ENCODE data around the gene IRF9.

Gene IRF9

GRCh38 chr14:24132976-24133375 lies 28.1 kb upstream of the IRF9 start:
- no peak overlapping the region for H3K4me2 ChIP-seq (ENCODE audit: low read depth, low read length)
- no peak overlapping the region for H3K9ac ChIP-seq (ENCODE audit: low read length)
- no peaks in the 10 kb centered on the region for H4K20me1 ChIP-seq (ENCODE audit: insufficient read depth, low read length)
- H3K9me3 ChIP-seq (replicated peaks; ENCODE audit: insufficient read depth, low read length), result no peaks in the 10 kb centered on the region
- no peak overlapping the region for H3K27ac ChIP-seq (ENCODE audit: low read length)
- H3F3A ChIP-seq (ENCODE audit: insufficient read depth, low read length), result 0 out of 2 replicates have a peak, but pooled peaks cover 2% of the 10 kb centered on the region
- H3K4me1 ChIP-seq (ENCODE audit: low read length), result 0 out of 2 replicates have a peak, but pooled peaks cover 2% of the 10 kb centered on the region
- H3K79me2 ChIP-seq (ENCODE audit: low read length), result peaks cover 20% of the 10 kb centered on the region
- H3K4me3 ChIP-seq (ENCODE audit: low read length), result no peak overlapping the region
- DNase-seq, result no peak
- H3K9me2 ChIP-seq (replicated peaks; ENCODE audit: insufficient read depth, low read length), result no peaks in the 10 kb centered on the region
- H2AFZ ChIP-seq (ENCODE audit: low read length), result no peak overlapping the region
- TF ChIP-seq CTCF (IDR thresholded peaks at IDR 0.05; ENCODE audit: low read length), result no peak
- TF ChIP-seq EZH2phosphoT487 (IDR thresholded peaks at IDR 0.05; ENCODE audit: low read length), result no peak
- TF ChIP-seq EZH2 (optimal IDR thresholded peaks at IDR 0.05; ENCODE audit: low read depth, low read length), result no peak
- no peaks in the 10 kb centered on the region for H3K36me3 ChIP-seq (replicated peaks; ENCODE audit: insufficient read depth, low read length)
- no peaks in the 10 kb centered on the region for H3K27me3 ChIP-seq (replicated peaks; ENCODE audit: insufficient read depth, low read length)

GRCh38 chr14:24133735-24134134 lies 27.3 kb upstream of the IRF9 start:
- no peaks in the 10 kb centered on the region for H3K27me3 ChIP-seq (replicated peaks; ENCODE audit: insufficient read depth, low read length)
- no peak overlapping the region for H3K4me2 ChIP-seq (ENCODE audit: low read depth, low read length)
- TF ChIP-seq CTCF (IDR thresholded peaks at IDR 0.05; ENCODE audit: low read length) (no peak), EZH2phosphoT487 (IDR thresholded peaks at IDR 0.05; ENCODE audit: low read length) (no peak), EZH2 (optimal IDR thresholded peaks at IDR 0.05; ENCODE audit: low read depth, low read length) (no peak)
- 0 out of 2 replicates have a peak, but pooled peaks cover 2% of the 10 kb centered on the region for H3F3A ChIP-seq (ENCODE audit: insufficient read depth, low read length)
- 0 out of 2 replicates have a peak, but pooled peaks cover 2% of the 10 kb centered on the region for H3K4me1 ChIP-seq (ENCODE audit: low read length)
- H3K9ac ChIP-seq (ENCODE audit: low read length), result no peak overlapping the region
- H3K27ac ChIP-seq (ENCODE audit: low read length), result no peak overlapping the region
- DNase-seq, result no peak
- no peaks in the 10 kb centered on the region for H3K9me3 ChIP-seq (replicated peaks; ENCODE audit: insufficient read depth, low read length)
- H3K79me2 ChIP-seq (ENCODE audit: low read length), result peaks cover 26% of the 10 kb centered on the region
- H3K9me2 ChIP-seq (replicated peaks; ENCODE audit: insufficient read depth, low read length), result no peaks in the 10 kb centered on the region
- no peak overlapping the region for H2AFZ ChIP-seq (ENCODE audit: low read length)
- H3K4me3 ChIP-seq (ENCODE audit: low read length), result no peak overlapping the region
- H3K36me3 ChIP-seq (replicated peaks; ENCODE audit: insufficient read depth, low read length), result 0 out of 2 replicates have a peak, but pooled peaks cover 2% of the 10 kb centered on the region
- no peaks in the 10 kb centered on the region for H4K20me1 ChIP-seq (ENCODE audit: insufficient read depth, low read length)

GRCh38 chr14:24135584-24135833 lies 25.6 kb upstream of the IRF9 start:
- H2AFZ ChIP-seq (ENCODE audit: low read length), result peak overlapping the region; percentile 81
- H3K4me1 ChIP-seq (ENCODE audit: low read length), result peaks cover 11% of the 10 kb centered on the region; the same call in 1 of the 2 replicates
- TF ChIP-seq EZH2phosphoT487 (IDR thresholded peaks at IDR 0.05; ENCODE audit: low read length) (no peak), CTCF (IDR thresholded peaks at IDR 0.05; ENCODE audit: low read length) (no peak), EZH2 (optimal IDR thresholded peaks at IDR 0.05; ENCODE audit: low read depth, low read length) (no peak)
- peak overlapping the region; percentile 77 for H3K4me2 ChIP-seq (ENCODE audit: low read depth, low read length)
- peaks cover 40% of the 10 kb centered on the region for H3K79me2 ChIP-seq (ENCODE audit: low read length)
- no peaks in the 10 kb centered on the region for H3K9me3 ChIP-seq (replicated peaks; ENCODE audit: insufficient read depth, low read length)
- H3K36me3 ChIP-seq (replicated peaks; ENCODE audit: insufficient read depth, low read length), result 0 out of 2 replicates have a peak, but pooled peaks cover 2% of the 10 kb centered on the region
- peak overlapping the region; percentile 64 for H3K4me3 ChIP-seq (ENCODE audit: low read length)
- peak overlapping the region; percentile 29; the same call in 1 of the 2 replicates for H3K27ac ChIP-seq (ENCODE audit: low read length)
- H3K27me3 ChIP-seq (replicated peaks; ENCODE audit: insufficient read depth, low read length), result no peaks in the 10 kb centered on the region
- no peaks in the 10 kb centered on the region for H3K9me2 ChIP-seq (replicated peaks; ENCODE audit: insufficient read depth, low read length)
- H3F3A ChIP-seq (ENCODE audit: insufficient read depth, low read length), result 0 out of 2 replicates have a peak, but pooled peaks cover 2% of the 10 kb centered on the region
- no peaks in the 10 kb centered on the region for H4K20me1 ChIP-seq (ENCODE audit: insufficient read depth, low read length)
- peak overlapping the region; percentile 45; the same call in 1 of the 2 replicates for H3K9ac ChIP-seq (ENCODE audit: low read length)
- no peak for DNase-seq
